ENCODE results near the gene SLC15A3.
A peak's percentile ranks its signal among the peaks of the same experiment; 100 is the strongest.

The SLC15A3 gene

GRCh38 chr11:60966890-60967289 is 14.9 kb upstream of the SLC15A3 start:
- Histone ChIP-seq H3K27me3 (ENCODE audit: control insufficient read depth in 5 of 5, insufficient read depth in 4 of 5, low read length in 5 of 5) (peaks cover 0 to 3% (median 0%) of the 10 kb centered on the region in 5 donors), H3K9me3 (ENCODE audit: control insufficient read depth in 5 of 5, low read length in 5 of 5) (peaks cover 0 to 5% (median 0%) of the 10 kb centered on the region in 5 donors), H3K27ac (ENCODE audit: low read depth, low read length) (no peak overlapping the region), H3K4me3 (ENCODE audit: low read depth in 1 of 5, low read length in 5 of 5) (no peak overlapping the region), H3K4me1 (ENCODE audit: control insufficient read depth in 5 of 5, insufficient read depth in 5 of 5, low read length in 5 of 5) (peaks cover 0 to 9% (median 0%) of the 10 kb centered on the region in 5 donors), H3K36me3 (ENCODE audit: control insufficient read depth in 5 of 5, insufficient read depth in 5 of 5, low read length in 5 of 5) (no peaks in the 10 kb centered on the region), H3K9ac (ENCODE audit: low read length in 5 of 5) (no peak overlapping the region)

- Histone ChIP-seq H3K9ac (ENCODE audit: low read length in 5 of 5) (no peak overlapping the region), H3K4me3 (ENCODE audit: low read depth in 1 of 5, low read length in 5 of 5) (no peak overlapping the region), H3K36me3 (ENCODE audit: control insufficient read depth in 5 of 5, insufficient read depth in 5 of 5, low read length in 5 of 5) (no peaks in the 10 kb centered on the region), H3K27me3 (ENCODE audit: control insufficient read depth in 5 of 5, insufficient read depth in 4 of 5, low read length in 5 of 5) (no peaks in the 10 kb centered on the region), H3K4me1 (ENCODE audit: control insufficient read depth in 5 of 5, insufficient read depth in 5 of 5, low read length in 5 of 5) (peaks cover 0 to 10% (median 2%) of the 10 kb centered on the region in 5 donors), H3K27ac (ENCODE audit: low read depth, low read length) (no peak overlapping the region), H3K9me3 (ENCODE audit: control insufficient read depth in 5 of 5, low read length in 5 of 5) (peaks cover 0 to 5% (median 0%) of the 10 kb centered on the region in 5 donors)
These were observed 12.8 kb upstream of the SLC15A3 start for GRCh38 chr11:60964801-60965200.

GRCh38 chr11:60960405-60960804 is 8.4 kb upstream of the SLC15A3 start:
- H3K27ac ChIP-seq (ENCODE audit: low read depth, low read length): no peak overlapping the region
- H3K4me1 ChIP-seq (ENCODE audit: control insufficient read depth in 5 of 5, insufficient read depth in 5 of 5, low read length in 5 of 5): peaks cover 0 to 23% (median 18%) of the 10 kb centered on the region in 5 donors
- H3K36me3 ChIP-seq (ENCODE audit: control insufficient read depth in 5 of 5, insufficient read depth in 5 of 5, low read length in 5 of 5): no peaks in the 10 kb centered on the region
- H3K9me3 ChIP-seq (ENCODE audit: control insufficient read depth in 5 of 5, low read length in 5 of 5): no peaks in the 10 kb centered on the region
- H3K9ac ChIP-seq (ENCODE audit: low read length in 5 of 5): no peak overlapping the region
- H3K4me3 ChIP-seq (ENCODE audit: low read depth in 1 of 5, low read length in 5 of 5): no peak overlapping the region
- H3K27me3 ChIP-seq (ENCODE audit: control insufficient read depth in 5 of 5, insufficient read depth in 4 of 5, low read length in 5 of 5): no peaks in the 10 kb centered on the region

GRCh38 chr11:60959431-60959830 is 7.5 kb upstream of the SLC15A3 start:
- no peak overlapping the region for H3K9ac ChIP-seq (ENCODE audit: low read length in 5 of 5)
- H3K36me3 ChIP-seq (ENCODE audit: control insufficient read depth in 5 of 5, insufficient read depth in 5 of 5, low read length in 5 of 5): no peaks in the 10 kb centered on the region
- H3K27me3 ChIP-seq (ENCODE audit: control insufficient read depth in 5 of 5, insufficient read depth in 4 of 5, low read length in 5 of 5): no peaks in the 10 kb centered on the region
- H3K9me3 ChIP-seq (ENCODE audit: control insufficient read depth in 5 of 5, low read length in 5 of 5): no peaks in the 10 kb centered on the region
- no peak overlapping the region for H3K4me3 ChIP-seq (ENCODE audit: low read depth in 1 of 5, low read length in 5 of 5)
- peaks cover 0 to 23% (median 18%) of the 10 kb centered on the region in 5 donors for H3K4me1 ChIP-seq (ENCODE audit: control insufficient read depth in 5 of 5, insufficient read depth in 5 of 5, low read length in 5 of 5)
- no peak overlapping the region for H3K27ac ChIP-seq (ENCODE audit: low read depth, low read length)

- H3K27me3 ChIP-seq (ENCODE audit: control insufficient read depth in 5 of 5, insufficient read depth in 4 of 5, low read length in 5 of 5): no peaks in the 10 kb centered on the region
- no peak overlapping the region for H3K4me3 ChIP-seq (ENCODE audit: low read depth in 1 of 5, low read length in 5 of 5)
- H3K27ac ChIP-seq (ENCODE audit: low read depth, low read length): no peak overlapping the region
- H3K4me1 ChIP-seq (ENCODE audit: control insufficient read depth in 5 of 5, insufficient read depth in 5 of 5, low read length in 5 of 5): peaks cover 0 to 31% (median 27%) of the 10 kb centered on the region in 5 donors
- H3K36me3 ChIP-seq (ENCODE audit: control insufficient read depth in 5 of 5, insufficient read depth in 5 of 5, low read length in 5 of 5): no peaks in the 10 kb centered on the region
- no peaks in the 10 kb centered on the region for H3K9me3 ChIP-seq (ENCODE audit: control insufficient read depth in 5 of 5, low read length in 5 of 5)
- H3K9ac ChIP-seq (ENCODE audit: low read length in 5 of 5): no peak overlapping the region
These were observed 5.2 kb upstream of the SLC15A3 start for GRCh38 chr11:60957188-60957587.

- H3K4me1 ChIP-seq (ENCODE audit: control insufficient read depth in 5 of 5, insufficient read depth in 5 of 5, low read length in 5 of 5): peaks cover 0 to 46% (median 41%) of the 10 kb centered on the region in 5 donors
- no peaks in the 10 kb centered on the region for H3K9me3 ChIP-seq (ENCODE audit: control insufficient read depth in 5 of 5, low read length in 5 of 5)
- no peak overlapping the region for H3K9ac ChIP-seq (ENCODE audit: low read length in 5 of 5)
- no peaks in the 10 kb centered on the region for H3K27me3 ChIP-seq (ENCODE audit: control insufficient read depth in 5 of 5, insufficient read depth in 4 of 5, low read length in 5 of 5)
- no peaks in the 10 kb centered on the region for H3K36me3 ChIP-seq (ENCODE audit: control insufficient read depth in 5 of 5, insufficient read depth in 5 of 5, low read length in 5 of 5)
- no peak overlapping the region for H3K4me3 ChIP-seq (ENCODE audit: low read depth in 1 of 5, low read length in 5 of 5)
- H3K27ac ChIP-seq (ENCODE audit: low read depth, low read length): no peak overlapping the region
These were observed 3.6 kb upstream of the SLC15A3 start for GRCh38 chr11:60955571-60955970.

GRCh38 chr11:60954421-60954820 is 2.4 kb upstream of the SLC15A3 start:
- Histone ChIP-seq H3K9ac (ENCODE audit: low read length in 5 of 5) (no peak overlapping the region), H3K27ac (ENCODE audit: low read depth, low read length) (no peak overlapping the region), H3K27me3 (ENCODE audit: control insufficient read depth in 5 of 5, insufficient read depth in 4 of 5, low read length in 5 of 5) (no peaks in the 10 kb centered on the region), H3K9me3 (ENCODE audit: control insufficient read depth in 5 of 5, low read length in 5 of 5) (no peaks in the 10 kb centered on the region), H3K4me1 (ENCODE audit: control insufficient read depth in 5 of 5, insufficient read depth in 5 of 5, low read length in 5 of 5) (peaks cover 0 to 52% (median 34%) of the 10 kb centered on the region in 5 donors), H3K36me3 (ENCODE audit: control insufficient read depth in 5 of 5, insufficient read depth in 5 of 5, low read length in 5 of 5) (no peaks in the 10 kb centered on the region), H3K4me3 (ENCODE audit: low read depth in 1 of 5, low read length in 5 of 5) (no peak overlapping the region)

- peaks cover 0 to 47% (median 29%) of the 10 kb centered on the region in 5 donors for H3K4me1 ChIP-seq (ENCODE audit: control insufficient read depth in 5 of 5, insufficient read depth in 5 of 5, low read length in 5 of 5)
- H3K36me3 ChIP-seq (ENCODE audit: control insufficient read depth in 5 of 5, insufficient read depth in 5 of 5, low read length in 5 of 5): peaks cover 0 to 2% (median 0%) of the 10 kb centered on the region in 5 donors
- H3K4me3 ChIP-seq (ENCODE audit: low read depth in 1 of 5, low read length in 5 of 5): no peak overlapping the region
- H3K9me3 ChIP-seq (ENCODE audit: control insufficient read depth in 5 of 5, low read length in 5 of 5): no peaks in the 10 kb centered on the region
- no peaks in the 10 kb centered on the region for H3K27me3 ChIP-seq (ENCODE audit: control insufficient read depth in 5 of 5, insufficient read depth in 4 of 5, low read length in 5 of 5)
- H3K27ac ChIP-seq (ENCODE audit: low read depth, low read length): no peak overlapping the region
- no peak overlapping the region for H3K9ac ChIP-seq (ENCODE audit: low read length in 5 of 5)
These were observed 1.8 kb upstream of the SLC15A3 start for GRCh38 chr11:60953781-60954180.

- Histone ChIP-seq H3K27me3 (ENCODE audit: control insufficient read depth in 5 of 5, insufficient read depth in 4 of 5, low read length in 5 of 5) (no peaks in the 10 kb centered on the region), H3K4me3 (ENCODE audit: low read depth in 1 of 5, low read length in 5 of 5) (peak overlapping the region; percentile 58 to 93 (median 79)), H3K9me3 (ENCODE audit: control insufficient read depth in 5 of 5, low read length in 5 of 5) (no peaks in the 10 kb centered on the region), H3K27ac (ENCODE audit: low read depth, low read length) (peak overlapping the region; percentile 87), H3K36me3 (ENCODE audit: control insufficient read depth in 5 of 5, insufficient read depth in 5 of 5, low read length in 5 of 5) (peaks cover 0 to 5% (median 0%) of the 10 kb centered on the region in 5 donors), H3K9ac (ENCODE audit: low read length in 5 of 5) (peak overlapping the region; percentile 3 to 84 (median 70)), H3K4me1 (ENCODE audit: control insufficient read depth in 5 of 5, insufficient read depth in 5 of 5, low read length in 5 of 5) (peaks cover 0 to 42% (median 26%) of the 10 kb centered on the region in 5 donors)
These were observed 780 bp upstream of the SLC15A3 start for GRCh38 chr11:60952742-60953170.

- H3K27ac ChIP-seq (ENCODE audit: low read depth, low read length): peak overlapping the region; percentile 87
- no peaks in the 10 kb centered on the region for H3K27me3 ChIP-seq (ENCODE audit: control insufficient read depth in 5 of 5, insufficient read depth in 4 of 5, low read length in 5 of 5)
- no peaks in the 10 kb centered on the region for H3K9me3 ChIP-seq (ENCODE audit: control insufficient read depth in 5 of 5, low read length in 5 of 5)
- peaks cover 0 to 46% (median 26%) of the 10 kb centered on the region in 5 donors for H3K4me1 ChIP-seq (ENCODE audit: control insufficient read depth in 5 of 5, insufficient read depth in 5 of 5, low read length in 5 of 5)
- peak overlapping the region; percentile 58 to 93 (median 79) for H3K4me3 ChIP-seq (ENCODE audit: low read depth in 1 of 5, low read length in 5 of 5)
- H3K36me3 ChIP-seq (ENCODE audit: control insufficient read depth in 5 of 5, insufficient read depth in 5 of 5, low read length in 5 of 5): peaks cover 0 to 8% (median 2%) of the 10 kb centered on the region in 5 donors
- H3K9ac ChIP-seq (ENCODE audit: low read length in 5 of 5): peak overlapping the region; percentile 3 to 84 (median 70)
These were observed 421 bp downstream of the SLC15A3 start for GRCh38 chr11:60951606-60951903.

Data from subcutaneous abdominal adipose tissue (tissue), 5 donors.